GM21723 (cell line): Measurements from ENCODE around the gene XRN1.
A peak's percentile ranks its signal among the peaks of the same experiment; 100 is the strongest.
"Not testable (repeated sequence)": the region's sequence is repeated elsewhere in the genome, so short reads cannot be mapped to it uniquely, and the experiment has no call there.

Source experiments
- ATAC-seq: cut with Tn5 transposase; IDR thresholded peaks from one replicate; pipeline ENCODE4 v1.9.1; 2021; ENCODE audit warnings: mild to moderate bottlenecking, moderate library complexity; ENCODE audit not compliant: unreplicated experiment

XRN1 gene

GRCh38 chr3:142447852-142448823 is at the start of gene XRN1:
Gene XRN1 (minus strand): TSS chr3:142448037. CDS start chr3:142447944, 93 bp downstream.
- peak; percentile 82 for ATAC-seq

GRCh38 chr3:142495103-142495502 is 47.3 kb upstream of the XRN1 start:
- ATAC-seq: no peak

GRCh38 chr3:142492184-142492583 is 44.3 kb upstream of the XRN1 start:
- ATAC-seq: no peak

- ATAC-seq: no peak
Observed at GRCh38 chr3:142489572-142490323, 41.9 kb upstream of the XRN1 start.

- ATAC-seq: no peak
Observed at GRCh38 chr3:142484912-142485435, 37.1 kb upstream of the XRN1 start.

- no peak for ATAC-seq
Observed at GRCh38 chr3:142481196-142481595, 33.4 kb upstream of the XRN1 start.

- ATAC-seq: no peak
Observed at GRCh38 chr3:142470826-142471225, 23.0 kb upstream of the XRN1 start.

GRCh38 chr3:142468456-142468855 is 20.6 kb upstream of the XRN1 start:
- no peak for ATAC-seq

- ATAC-seq: no peak
Observed at GRCh38 chr3:142467768-142468167, 19.9 kb upstream of the XRN1 start.

GRCh38 chr3:142460689-142461088 is 12.9 kb upstream of the XRN1 start:
- no peak for ATAC-seq

- ATAC-seq: no peak
Observed at GRCh38 chr3:142459929-142460328, 12.1 kb upstream of the XRN1 start.

GRCh38 chr3:142459096-142459495 is 11.3 kb upstream of the XRN1 start:
- ATAC-seq: no peak

GRCh38 chr3:142450881-142451280 is 3.0 kb upstream of the XRN1 start:
- no peak for ATAC-seq

- no peak for ATAC-seq
Observed at GRCh38 chr3:142450189-142450588, 2.4 kb upstream of the XRN1 start.

GRCh38 chr3:142447301-142447851 is 461 bp downstream of the XRN1 start:
- peak; percentile 27 for ATAC-seq

- peak; percentile 67 for ATAC-seq
Observed at GRCh38 chr3:142445816-142446254, 2.0 kb downstream of the XRN1 start.

- ATAC-seq: no peak
Observed at GRCh38 chr3:142444343-142444742, 3.5 kb downstream of the XRN1 start.

GRCh38 chr3:142443060-142443459 is 4.8 kb downstream of the XRN1 start:
- ATAC-seq: not testable (repeated sequence)

- ATAC-seq: not testable (repeated sequence)
Observed at GRCh38 chr3:142439499-142440220, 8.2 kb downstream of the XRN1 start.

- not testable (repeated sequence) for ATAC-seq
Observed at GRCh38 chr3:142438096-142438495, 9.7 kb downstream of the XRN1 start.
